Erythroblast (primary cell): ENCODE measurements around the gene SERPINH1.

ENCODE experiments used
- GATA1 ChIP-seq: IDR thresholded peaks from 2 replicates; pipeline ENCODE4 v1.6.1; 2011; ENCODE audit warnings: low read depth, mild to moderate bottlenecking, control low read depth, low read length, moderate library complexity
- POLR2A ChIP-seq: IDR thresholded peaks from 2 replicates; pipeline ENCODE4 v1.6.1; 2011; ENCODE audit warnings: mild to moderate bottlenecking, low read length

DNA sequence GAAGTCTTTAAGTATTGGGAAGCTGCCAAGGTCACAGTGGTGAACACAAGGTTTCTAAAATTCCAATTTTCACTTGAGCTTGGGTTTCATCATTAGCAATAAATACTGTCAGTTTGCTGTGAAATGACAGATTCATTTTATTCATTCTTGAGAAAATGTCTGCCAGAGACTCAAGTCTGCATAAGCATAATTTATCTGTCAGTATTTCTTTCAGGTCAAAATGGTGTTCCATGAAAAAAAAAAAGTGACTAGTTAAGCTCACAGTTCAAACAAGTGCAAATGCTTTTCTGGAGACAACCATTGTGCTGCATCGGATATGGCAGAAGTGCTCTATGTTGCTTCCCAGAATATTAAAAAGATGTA is 28.2 kb upstream of the SERPINH1 start:
- no peak for TF ChIP-seq POLR2A
- no peak for TF ChIP-seq GATA1
